Measurements from ENCODE around the gene SLC46A3.
A peak's percentile ranks its signal among the peaks of the same experiment; 100 is the strongest.

Gene SLC46A3

GRCh38 chr13:28680541-28680940 is 38.2 kb downstream of the SLC46A3 start:
- no peak for TF ChIP-seq GATA1 (IDR thresholded peaks at IDR 0.05; ENCODE audit: low read depth, low read length)
- no peak for TF ChIP-seq POLR2A (IDR thresholded peaks at IDR 0.05; ENCODE audit: low read length)
- no peak for DNase-seq

GRCh38 chr13:28679628-28680027 is 39.1 kb downstream of the SLC46A3 start:
- TF ChIP-seq POLR2A (IDR thresholded peaks at IDR 0.05; ENCODE audit: low read length) (no peak), GATA1 (IDR thresholded peaks at IDR 0.05; ENCODE audit: low read depth, low read length) (no peak)
- DNase-seq = no peak

GRCh38 chr13:28678809-28679208 is 40.0 kb downstream of the SLC46A3 start:
- DNase-seq = no peak
- no peak for TF ChIP-seq GATA1 (IDR thresholded peaks at IDR 0.05; ENCODE audit: low read depth, low read length)
- TF ChIP-seq POLR2A (IDR thresholded peaks at IDR 0.05; ENCODE audit: low read length) = no peak

- DNase-seq = no peak
- no peak for TF ChIP-seq POLR2A (IDR thresholded peaks at IDR 0.05; ENCODE audit: low read length)
- no peak for TF ChIP-seq GATA1 (IDR thresholded peaks at IDR 0.05; ENCODE audit: low read depth, low read length)
Measured at GRCh38 chr13:28671126-28671792, 47.5 kb downstream of the SLC46A3 start.

GRCh38 chr13:28666897-28667488 is 51.8 kb downstream of the SLC46A3 start:
- TF ChIP-seq POLR2A (IDR thresholded peaks at IDR 0.05; ENCODE audit: low read length) (no peak), GATA1 (IDR thresholded peaks at IDR 0.05; ENCODE audit: low read depth, low read length) (no peak)
- DNase-seq = no peak

- peak; percentile 76 to 86 for DNase-seq
- no peak for TF ChIP-seq GATA1 (IDR thresholded peaks at IDR 0.05; ENCODE audit: low read depth, low read length)
- TF ChIP-seq POLR2A (IDR thresholded peaks at IDR 0.05; ENCODE audit: low read length) = no peak
Measured at GRCh38 chr13:28659621-28659970, 59.2 kb downstream of the SLC46A3 start.

GRCh38 chr13:28658796-28659620 is 59.8 kb downstream of the SLC46A3 start, which contains the start of gene POMP:
TSS of gene POMP (plus strand) at chr13:28659130. CDS start at chr13:28659185, 55 bp downstream.
- no peak for TF ChIP-seq GATA1 (IDR thresholded peaks at IDR 0.05; ENCODE audit: low read depth, low read length)
- peak; percentile 97 for TF ChIP-seq POLR2A (IDR thresholded peaks at IDR 0.05; ENCODE audit: low read length)
- DNase-seq = peak; percentile 91 to 94

- TF ChIP-seq POLR2A (IDR thresholded peaks at IDR 0.05; ENCODE audit: low read length) = no peak
- TF ChIP-seq GATA1 (IDR thresholded peaks at IDR 0.05; ENCODE audit: low read depth, low read length) = no peak
- DNase-seq = peak in 1 of 2 experiments; percentile 72
Measured at GRCh38 chr13:28658539-28658795, 60.3 kb downstream of the SLC46A3 start.

- DNase-seq = peak; percentile 62 to 64
- TF ChIP-seq GATA1 (IDR thresholded peaks at IDR 0.05; ENCODE audit: low read depth, low read length) (no peak), POLR2A (IDR thresholded peaks at IDR 0.05; ENCODE audit: low read length) (no peak)
Measured at GRCh38 chr13:28657784-28658538, 60.8 kb downstream of the SLC46A3 start.

GRCh38 chr13:28655561-28655960 is 63.2 kb downstream of the SLC46A3 start:
- no peak for DNase-seq

GRCh38 chr13:28654276-28654675 is 64.5 kb downstream of the SLC46A3 start:
- no peak for TF ChIP-seq GATA1 (IDR thresholded peaks at IDR 0.05; ENCODE audit: low read depth, low read length)
- TF ChIP-seq POLR2A (IDR thresholded peaks at IDR 0.05; ENCODE audit: low read length) = no peak
- no peak for DNase-seq

More at GRCh38 chr13:28655561-28655960, 63.2 kb downstream of the SLC46A3 start:
- TF ChIP-seq POLR2A (IDR thresholded peaks at IDR 0.05; ENCODE audit: low read length) (no peak), GATA1 (IDR thresholded peaks at IDR 0.05; ENCODE audit: low read depth, low read length) (no peak)

- no peak for TF ChIP-seq POLR2A (IDR thresholded peaks at IDR 0.05; ENCODE audit: low read length)
- TF ChIP-seq GATA1 (IDR thresholded peaks at IDR 0.05; ENCODE audit: low read depth, low read length) = no peak
- no peak for DNase-seq
Measured at GRCh38 chr13:28653111-28653510, 65.7 kb downstream of the SLC46A3 start.

- no peak for DNase-seq
- no peak for TF ChIP-seq POLR2A (IDR thresholded peaks at IDR 0.05; ENCODE audit: low read length)
- TF ChIP-seq GATA1 (IDR thresholded peaks at IDR 0.05; ENCODE audit: low read depth, low read length) = no peak
Measured at GRCh38 chr13:28651810-28652401, 66.9 kb downstream of the SLC46A3 start.

Measured in erythroblast (primary cell).